ENCODE data around the gene USP6. TPM values are rescaled to one million over a fixed set of nuclear protein-coding genes. Genes with fewer than 3 reads are reported as not detected.
"Not testable (repeated sequence)": the region's sequence is repeated elsewhere in the genome, so short reads cannot be mapped to it uniquely, and the experiment has no call there.

The USP6 gene
- total RNA-seq, 1 experiment from 2014 or later = not detected

GRCh38 chr17:5120036-5120435, 4.2 kb downstream of the USP6 start:
- Histone ChIP-seq H3K27me3 (ENCODE audit: low read length) (no peaks in the 10 kb centered on the region), H3K27ac (ENCODE audit: low read length) (no peak overlapping the region), H3K79me2 (ENCODE audit: low read length) (no peaks in the 10 kb centered on the region), H4K20me1 (ENCODE audit: low read length) (no peaks in the 10 kb centered on the region), H3K36me3 (ENCODE audit: low read depth, low read length) (no peaks in the 10 kb centered on the region), H3K4me1 (ENCODE audit: insufficient read depth, low read length) (no peaks in the 10 kb centered on the region), H3K9me2 (replicated peaks; ENCODE audit: low read length) (no peaks in the 10 kb centered on the region), H2AFZ (ENCODE audit: low read length) (no peak overlapping the region), H3K4me2 (ENCODE audit: low read length) (no peak overlapping the region), H3K4me3 (ENCODE audit: low read length) (no peak overlapping the region), H3K9me3 (ENCODE audit: low read length) (no peaks in the 10 kb centered on the region), H3F3A (ENCODE audit: low read length, unreplicated experiment) (no peaks in the 10 kb centered on the region), H3K9ac (ENCODE audit: low read length) (no peak overlapping the region)
- no peak for DNase-seq
- TF ChIP-seq, protein P1, sequence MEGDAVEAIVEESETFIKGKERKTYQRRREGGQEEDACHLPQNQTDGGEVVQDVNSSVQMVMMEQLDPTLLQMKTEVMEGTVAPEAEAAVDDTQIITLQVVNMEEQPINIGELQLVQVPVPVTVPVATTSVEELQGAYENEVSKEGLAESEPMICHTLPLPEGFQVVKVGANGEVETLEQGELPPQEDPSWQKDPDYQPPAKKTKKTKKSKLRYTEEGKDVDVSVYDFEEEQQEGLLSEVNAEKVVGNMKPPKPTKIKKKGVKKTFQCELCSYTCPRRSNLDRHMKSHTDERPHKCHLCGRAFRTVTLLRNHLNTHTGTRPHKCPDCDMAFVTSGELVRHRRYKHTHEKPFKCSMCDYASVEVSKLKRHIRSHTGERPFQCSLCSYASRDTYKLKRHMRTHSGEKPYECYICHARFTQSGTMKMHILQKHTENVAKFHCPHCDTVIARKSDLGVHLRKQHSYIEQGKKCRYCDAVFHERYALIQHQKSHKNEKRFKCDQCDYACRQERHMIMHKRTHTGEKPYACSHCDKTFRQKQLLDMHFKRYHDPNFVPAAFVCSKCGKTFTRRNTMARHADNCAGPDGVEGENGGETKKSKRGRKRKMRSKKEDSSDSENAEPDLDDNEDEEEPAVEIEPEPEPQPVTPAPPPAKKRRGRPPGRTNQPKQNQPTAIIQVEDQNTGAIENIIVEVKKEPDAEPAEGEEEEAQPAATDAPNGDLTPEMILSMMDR (conservative IDR thresholded peaks at IDR 0.05; ENCODE audit: low read depth, low read length) = no peak
- TF ChIP-seq EZH2phosphoT487 (IDR thresholded peaks at IDR 0.05; ENCODE audit: borderline replicate concordance, low read length) (no peak), EZH2 (IDR thresholded peaks at IDR 0.05; ENCODE audit: low read length, unreplicated experiment) (no peak)
- intact Hi-C loops (cut with micrococcal nuclease) = no loop called here
- CTCF ChIA-PET = no interaction called here
- POLR2A ChIA-PET (ENCODE audit: unreplicated experiment) = no interaction called here
- BruUV-seq (replicated peaks) = no TSS peak
- ATAC-seq = no peak

GRCh38 chr17:5120436-5121185, 4.8 kb downstream of the USP6 start:
- H3K4me1 ChIP-seq (ENCODE audit: insufficient read depth, low read length); H4K20me1 ChIP-seq (ENCODE audit: low read length); POLR2A ChIA-PET (ENCODE audit: unreplicated experiment); H3K27ac ChIP-seq (ENCODE audit: low read length); H3K79me2 ChIP-seq (ENCODE audit: low read length); H3K9ac ChIP-seq (ENCODE audit: low read length); CTCF ChIA-PET; H3K9me3 ChIP-seq (ENCODE audit: low read length); H3F3A ChIP-seq (ENCODE audit: low read length, unreplicated experiment); DNase-seq; H2AFZ ChIP-seq (ENCODE audit: low read length); BruUV-seq (replicated peaks); ATAC-seq; intact Hi-C loops (cut with micrococcal nuclease); H3K4me2 ChIP-seq (ENCODE audit: low read length); H3K9me2 ChIP-seq (replicated peaks; ENCODE audit: low read length); H3K4me3 ChIP-seq (ENCODE audit: low read length); H3K27me3 ChIP-seq (ENCODE audit: low read length); H3K36me3 ChIP-seq (ENCODE audit: low read depth, low read length): not testable (repeated sequence)

GRCh38 chr17:5121186-5121841, 5.5 kb downstream of the USP6 start:
- H3K79me2 ChIP-seq (ENCODE audit: low read length) = no peaks in the 10 kb centered on the region
- no peaks in the 10 kb centered on the region for H3K9me2 ChIP-seq (replicated peaks; ENCODE audit: low read length)
- no peak for DNase-seq
- no peak overlapping the region for H2AFZ ChIP-seq (ENCODE audit: low read length)
- ATAC-seq = no peak
- H3K4me1 ChIP-seq (ENCODE audit: insufficient read depth, low read length) = no peaks in the 10 kb centered on the region
- TF ChIP-seq, protein P1 (conservative IDR thresholded peaks at IDR 0.05; ENCODE audit: low read depth, low read length) = no peak
- TF ChIP-seq EZH2phosphoT487 (IDR thresholded peaks at IDR 0.05; ENCODE audit: borderline replicate concordance, low read length) (no peak), EZH2 (IDR thresholded peaks at IDR 0.05; ENCODE audit: low read length, unreplicated experiment) (no peak)
- intact Hi-C loops (cut with micrococcal nuclease) = no loop called here
- H3K36me3 ChIP-seq (ENCODE audit: low read depth, low read length) = no peaks in the 10 kb centered on the region
- ChIA-PET POLR2A (ENCODE audit: unreplicated experiment) (no interaction called here), CTCF (no interaction called here)
- no peaks in the 10 kb centered on the region for H4K20me1 ChIP-seq (ENCODE audit: low read length)
- no peak overlapping the region for H3K4me2 ChIP-seq (ENCODE audit: low read length)
- no peaks in the 10 kb centered on the region for H3F3A ChIP-seq (ENCODE audit: low read length, unreplicated experiment)
- no TSS peak for BruUV-seq (replicated peaks)
- H3K9ac ChIP-seq (ENCODE audit: low read length) = no peak overlapping the region
- H3K27ac ChIP-seq (ENCODE audit: low read length) = no peak overlapping the region
- no peak overlapping the region for H3K4me3 ChIP-seq (ENCODE audit: low read length)
- no peaks in the 10 kb centered on the region for H3K27me3 ChIP-seq (ENCODE audit: low read length)
- H3K9me3 ChIP-seq (ENCODE audit: low read length) = no peaks in the 10 kb centered on the region

DNA sequence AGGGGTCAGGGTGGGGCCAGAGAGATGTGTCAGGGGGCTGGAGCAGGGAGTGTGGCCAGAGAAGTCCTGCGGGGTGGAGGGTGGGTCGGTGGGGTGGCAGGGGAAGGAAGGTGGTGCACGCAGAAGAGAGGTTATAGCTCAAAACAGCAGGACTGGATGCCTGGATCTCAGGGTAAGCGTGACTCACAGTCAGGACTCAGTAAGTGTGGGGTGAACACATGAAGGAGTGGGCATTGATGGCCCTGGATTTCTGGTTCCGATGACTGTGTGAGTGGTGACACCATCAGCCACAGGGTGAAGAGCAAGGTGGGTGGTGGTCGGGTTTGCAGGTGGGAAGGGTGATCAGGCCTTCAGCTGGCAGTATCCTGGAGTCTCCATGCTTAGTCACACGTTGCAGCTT, 6.2 kb downstream of the USP6 start:
- POLR2A ChIA-PET (ENCODE audit: unreplicated experiment); CTCF ChIA-PET; H2AFZ ChIP-seq (ENCODE audit: low read length); H4K20me1 ChIP-seq (ENCODE audit: low read length); ATAC-seq; DNase-seq; H3K4me2 ChIP-seq (ENCODE audit: low read length); H3K9ac ChIP-seq (ENCODE audit: low read length); H3K4me1 ChIP-seq (ENCODE audit: insufficient read depth, low read length); intact Hi-C loops (cut with micrococcal nuclease); H3F3A ChIP-seq (ENCODE audit: low read length, unreplicated experiment); H3K4me3 ChIP-seq (ENCODE audit: low read length); H3K79me2 ChIP-seq (ENCODE audit: low read length); H3K36me3 ChIP-seq (ENCODE audit: low read depth, low read length); H3K9me2 ChIP-seq (replicated peaks; ENCODE audit: low read length); BruUV-seq (replicated peaks); H3K27me3 ChIP-seq (ENCODE audit: low read length); H3K9me3 ChIP-seq (ENCODE audit: low read length); H3K27ac ChIP-seq (ENCODE audit: low read length): not testable (repeated sequence)
